ACC112 (cell line): ENCODE results near the gene NEUROG3.

Experiments
- H2AFZ ChIP-seq: fragments of 200-600 bp; sonication (generic); one replicate; pipeline ENCODE4 v1.6.0; 2017; ENCODE audit warnings: antibody characterized with exemption, low read length; ENCODE audit not compliant: unreplicated experiment
- H3K27ac ChIP-seq: fragments of 200-600 bp; sonication (generic); 2 replicates; pipeline ENCODE4 v1.5.1; 2014; ENCODE audit warnings: low read depth, mild to moderate bottlenecking, antibody characterized with exemption, low read length, moderate library complexity
- H3K27me3 ChIP-seq: fragments of 200-600 bp; sonication (generic); 2 replicates; pipeline ENCODE4 v1.6.1; 2014; ENCODE audit warnings: mild to moderate bottlenecking, antibody characterized with exemption, low read length, moderate library complexity, mixed read lengths; ENCODE audit not compliant: insufficient read depth
- H3K36me3 ChIP-seq: fragments of 200-600 bp; sonication (generic); 2 replicates; pipeline ENCODE4 v1.6.1; 2016; ENCODE audit warnings: mild to moderate bottlenecking, antibody characterized with exemption, low read length, moderate library complexity, mixed read lengths; ENCODE audit not compliant: insufficient read depth
- H3K4me1 ChIP-seq: fragments of 200-600 bp; sonication (generic); one replicate; pipeline ENCODE4 v1.6.1; 2016; ENCODE audit warnings: low read length, mixed read lengths; ENCODE audit not compliant: insufficient read depth, unreplicated experiment, control insufficient read depth
- H3K4me3 ChIP-seq: fragments of 200-600 bp; sonication (generic); 2 replicates; pipeline ENCODE4 v1.5.1; 2014; ENCODE audit warnings: mild to moderate bottlenecking, low read depth, low read length
- H3K79me2 ChIP-seq: fragments of 200-600 bp; sonication (generic); one replicate; pipeline ENCODE4 v1.6.0; 2016; ENCODE audit warnings: low read length; ENCODE audit not compliant: control insufficient read depth, unreplicated experiment, insufficient read depth

The NEUROG3 gene, protein sequence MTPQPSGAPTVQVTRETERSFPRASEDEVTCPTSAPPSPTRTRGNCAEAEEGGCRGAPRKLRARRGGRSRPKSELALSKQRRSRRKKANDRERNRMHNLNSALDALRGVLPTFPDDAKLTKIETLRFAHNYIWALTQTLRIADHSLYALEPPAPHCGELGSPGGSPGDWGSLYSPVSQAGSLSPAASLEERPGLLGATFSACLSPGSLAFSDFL

DNA sequence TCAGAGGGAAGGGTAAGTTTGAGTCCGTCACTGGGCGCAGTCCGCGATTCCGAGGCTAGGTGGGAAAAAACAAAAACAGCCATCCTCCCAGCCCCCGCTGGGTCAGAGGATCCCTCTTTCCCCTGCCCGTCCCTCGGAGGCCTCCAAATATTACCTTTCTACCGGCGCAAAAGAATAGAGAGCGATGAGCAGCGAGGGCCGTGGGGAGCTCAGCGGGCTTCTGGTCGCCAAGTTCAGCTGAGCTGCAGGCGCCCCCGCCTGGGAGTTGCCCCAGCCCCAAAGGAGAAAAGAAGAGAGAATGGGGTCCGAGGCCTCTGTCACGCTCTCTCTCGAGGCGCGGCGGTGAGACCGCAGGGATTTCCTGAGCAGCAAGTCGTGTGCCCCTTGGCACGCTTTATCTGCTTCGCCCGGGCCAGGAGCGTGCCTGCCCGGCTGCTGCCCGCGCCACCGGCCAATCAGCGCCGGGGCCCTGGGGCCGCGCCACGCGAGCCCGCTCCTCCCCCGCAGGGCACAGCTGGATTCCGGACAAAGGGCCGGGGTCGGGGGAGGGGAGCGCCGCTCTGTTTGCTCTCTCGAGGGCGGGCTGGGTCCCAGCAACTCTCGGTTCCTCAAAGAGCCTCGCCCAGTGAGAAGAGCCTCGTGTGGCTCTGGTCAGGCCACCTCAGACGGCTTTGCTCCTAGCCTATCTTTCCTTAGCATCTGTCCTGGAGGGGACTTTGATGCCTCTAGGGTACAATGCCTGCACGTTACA, at the start of gene NEUROG3:
Gene NEUROG3, minus strand, starts transcription at position 367 of the 751 bp plus-strand sequence. CDS start 379 bp downstream, outside the sequence.
- Histone ChIP-seq H2AFZ (no peak within 1 kb of the TSS), H3K4me3 (no peak within 1 kb of the TSS), H3K79me2 (no peaks in the 10 kb centered on the region), H3K27ac (no peak within 1 kb of the TSS), H3K27me3 (peaks cover 100% of the 10 kb centered on the region), H3K4me1 (no peaks in the 10 kb centered on the region), H3K36me3 (no peaks in the 10 kb centered on the region)

- no peak overlapping the region for H2AFZ ChIP-seq
- no peak overlapping the region for H3K4me3 ChIP-seq
- H3K4me1 ChIP-seq: no peaks in the 10 kb centered on the region
- no peaks in the 10 kb centered on the region for H3K79me2 ChIP-seq
- peaks cover 86% of the 10 kb centered on the region for H3K27me3 ChIP-seq
- H3K36me3 ChIP-seq: no peaks in the 10 kb centered on the region
- no peak overlapping the region for H3K27ac ChIP-seq
Measured at GRCh38 chr10:69620625-69621024, 47.4 kb upstream of the NEUROG3 start.

GRCh38 chr10:69619626-69620025, 46.4 kb upstream of the NEUROG3 start:
- H3K27me3 ChIP-seq: peaks cover 83% of the 10 kb centered on the region
- no peak overlapping the region for H2AFZ ChIP-seq
- H3K4me1 ChIP-seq: no peaks in the 10 kb centered on the region
- H3K79me2 ChIP-seq: no peaks in the 10 kb centered on the region
- no peak overlapping the region for H3K27ac ChIP-seq
- no peak overlapping the region for H3K4me3 ChIP-seq
- no peaks in the 10 kb centered on the region for H3K36me3 ChIP-seq

- Histone ChIP-seq H3K27me3 (peaks cover 83% of the 10 kb centered on the region), H3K27ac (no peak overlapping the region), H3K36me3 (no peaks in the 10 kb centered on the region), H3K4me1 (no peaks in the 10 kb centered on the region), H3K79me2 (no peaks in the 10 kb centered on the region), H3K4me3 (no peak overlapping the region), H2AFZ (no peak overlapping the region)
Measured at GRCh38 chr10:69618746-69619145, 45.5 kb upstream of the NEUROG3 start.

- Histone ChIP-seq H3K4me3 (no peak overlapping the region), H3K79me2 (no peaks in the 10 kb centered on the region), H3K27me3 (peaks cover 85% of the 10 kb centered on the region), H3K36me3 (no peaks in the 10 kb centered on the region), H3K27ac (no peak overlapping the region), H3K4me1 (no peaks in the 10 kb centered on the region), H2AFZ (no peak overlapping the region)
Measured at GRCh38 chr10:69616358-69616757, 43.1 kb upstream of the NEUROG3 start.

DNA sequence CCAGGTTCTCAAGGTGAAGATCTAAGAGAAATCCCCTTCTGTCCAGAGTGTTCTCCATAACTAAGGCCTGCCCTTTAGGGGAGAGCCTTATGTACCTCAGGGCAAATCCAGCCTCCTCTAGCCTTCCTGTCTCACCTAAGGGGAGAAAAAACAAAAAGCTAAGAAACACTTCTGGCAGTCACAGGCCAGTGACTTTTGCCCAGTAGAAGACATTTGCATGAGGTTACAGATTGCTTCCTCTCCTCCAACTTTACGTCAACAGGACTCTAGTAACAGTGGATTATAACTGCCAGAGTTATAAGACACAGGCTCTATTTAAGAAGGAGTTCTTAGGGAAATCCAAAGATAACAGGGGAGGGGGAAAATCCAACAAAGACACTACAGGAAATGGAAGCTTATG, 40.9 kb upstream of the NEUROG3 start:
- Histone ChIP-seq H3K4me3 (no peak overlapping the region), H3K27me3 (peaks cover 82% of the 10 kb centered on the region), H3K79me2 (no peaks in the 10 kb centered on the region), H3K4me1 (no peaks in the 10 kb centered on the region), H3K36me3 (no peaks in the 10 kb centered on the region), H3K27ac (no peak overlapping the region), H2AFZ (no peak overlapping the region)

DNA sequence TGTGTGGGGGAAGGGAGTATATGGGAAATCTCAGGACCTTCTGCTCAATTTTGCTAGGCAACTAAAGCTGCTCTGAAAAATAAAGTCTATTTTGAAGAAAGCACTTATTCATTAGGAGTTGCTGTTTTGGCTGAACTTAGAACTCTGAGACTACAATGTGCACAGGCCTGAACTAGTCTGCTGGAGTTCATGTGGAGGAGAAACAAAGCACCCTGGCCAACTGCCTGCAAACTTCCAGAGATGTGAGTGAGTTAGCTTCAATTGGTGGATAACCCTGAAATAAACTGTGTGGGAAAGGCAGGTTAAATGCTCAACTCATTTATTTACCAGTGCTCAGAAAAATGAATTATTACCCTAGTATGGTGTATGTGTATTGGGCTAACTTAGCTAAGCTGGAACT, 39.5 kb upstream of the NEUROG3 start:
- no peaks in the 10 kb centered on the region for H3K79me2 ChIP-seq
- H3K36me3 ChIP-seq: no peaks in the 10 kb centered on the region
- H3K27ac ChIP-seq: no peak overlapping the region
- peaks cover 83% of the 10 kb centered on the region for H3K27me3 ChIP-seq
- H2AFZ ChIP-seq: no peak overlapping the region
- H3K4me3 ChIP-seq: no peak overlapping the region
- no peaks in the 10 kb centered on the region for H3K4me1 ChIP-seq

- no peak overlapping the region for H3K4me3 ChIP-seq
- H2AFZ ChIP-seq: no peak overlapping the region
- peaks cover 87% of the 10 kb centered on the region for H3K27me3 ChIP-seq
- no peaks in the 10 kb centered on the region for H3K4me1 ChIP-seq
- no peaks in the 10 kb centered on the region for H3K36me3 ChIP-seq
- no peak overlapping the region for H3K27ac ChIP-seq
- no peaks in the 10 kb centered on the region for H3K79me2 ChIP-seq
Measured at GRCh38 chr10:69609077-69609476, 35.9 kb upstream of the NEUROG3 start.

DNA sequence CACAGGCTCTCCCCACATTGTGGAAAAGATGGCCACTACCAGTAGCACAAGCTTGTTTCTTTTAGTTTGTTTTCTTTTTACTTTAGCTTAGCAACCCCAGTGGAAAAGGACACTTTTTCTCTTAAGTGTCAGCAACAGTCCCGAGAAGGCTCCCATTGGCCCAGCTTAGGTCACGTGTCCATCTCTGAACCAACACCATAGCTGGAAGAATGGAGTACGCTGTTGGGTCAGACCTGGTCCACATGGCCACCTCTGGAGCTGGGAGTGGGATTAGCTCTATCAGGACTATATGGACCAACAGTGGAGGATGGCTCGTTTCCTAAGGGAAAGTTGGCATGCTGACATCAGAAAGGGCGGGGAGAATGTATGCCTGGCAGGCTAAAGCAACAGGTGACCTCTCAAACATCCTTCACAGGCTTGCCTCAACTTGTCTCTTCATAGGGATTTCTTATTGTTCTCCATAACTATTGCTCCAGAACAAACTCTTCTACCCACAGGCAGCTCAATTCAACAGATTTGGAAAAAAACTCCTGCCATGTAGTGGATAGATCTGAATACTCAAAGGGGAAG, 27.6 kb upstream of the NEUROG3 start:
- Histone ChIP-seq H2AFZ (no peak overlapping the region), H3K79me2 (no peaks in the 10 kb centered on the region), H3K4me3 (no peak overlapping the region), H3K36me3 (no peaks in the 10 kb centered on the region), H3K27me3 (peaks cover 68% of the 10 kb centered on the region), H3K27ac (no peak overlapping the region), H3K4me1 (no peaks in the 10 kb centered on the region)

DNA sequence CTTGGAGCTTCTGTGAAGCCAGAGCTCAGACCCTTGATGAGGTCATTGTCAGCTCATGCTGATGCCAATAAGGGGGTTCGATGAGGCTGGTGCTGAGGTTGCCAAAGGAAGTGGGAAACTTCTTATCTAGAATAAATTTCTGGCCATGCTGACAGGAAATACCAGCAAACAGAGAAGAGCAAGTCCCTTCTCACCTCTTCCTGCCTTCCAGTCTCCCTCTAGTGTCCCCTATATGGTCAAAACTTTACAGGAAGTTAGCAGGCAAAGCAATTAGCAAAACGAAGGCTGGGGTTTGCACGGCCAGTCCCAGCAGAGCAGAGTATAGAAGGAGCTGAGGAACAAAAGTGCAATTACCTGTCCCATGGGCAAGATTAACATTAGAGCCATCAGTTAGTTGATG, 15.1 kb upstream of the NEUROG3 start:
- H3K36me3 ChIP-seq: no peaks in the 10 kb centered on the region
- H3K79me2 ChIP-seq: no peaks in the 10 kb centered on the region
- H2AFZ ChIP-seq: no peak overlapping the region
- peaks cover 68% of the 10 kb centered on the region for H3K27me3 ChIP-seq
- no peak overlapping the region for H3K4me3 ChIP-seq
- no peaks in the 10 kb centered on the region for H3K4me1 ChIP-seq
- H3K27ac ChIP-seq: no peak overlapping the region

DNA sequence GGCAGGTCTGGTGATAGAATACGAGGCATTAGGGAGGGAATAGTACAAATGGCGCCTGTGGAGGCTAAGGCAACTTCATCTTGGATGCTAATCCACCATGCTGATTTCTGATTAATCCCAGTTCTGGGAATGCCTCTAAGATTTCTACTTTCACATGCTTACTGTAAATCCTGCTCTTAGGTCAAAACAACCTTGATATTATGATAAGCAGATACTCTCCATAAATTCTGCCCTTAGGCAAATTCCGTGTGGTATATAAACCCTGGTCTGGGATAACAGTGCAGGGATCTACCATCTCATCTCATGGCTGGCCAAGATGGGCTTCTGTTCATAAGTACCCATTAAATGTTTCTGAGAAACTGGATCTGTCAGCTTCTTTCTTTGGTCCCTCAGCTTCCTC, 11.4 kb upstream of the NEUROG3 start:
- Histone ChIP-seq H3K4me1 (no peaks in the 10 kb centered on the region), H3K79me2 (no peaks in the 10 kb centered on the region), H3K27ac (no peak overlapping the region), H3K4me3 (no peak overlapping the region), H3K27me3 (peaks cover 96% of the 10 kb centered on the region), H2AFZ (no peak overlapping the region), H3K36me3 (no peaks in the 10 kb centered on the region)
